ENCODE measurements around the gene NUDT4B.
"Not testable (repeated sequence)": the region's sequence is repeated elsewhere in the genome, so short reads cannot be mapped to it uniquely, and the experiment has no call there.

GRCh38 chr1:148699357-148699756 is 49.2 kb upstream of the NUDT4B start:
- TF ChIP-seq CTCF (conservative IDR thresholded peaks at IDR 0.05); EZH2 (IDR thresholded peaks at IDR 0.05; ENCODE audit: low read depth): not testable (repeated sequence)

Measured in PC-9 (cell line).